GM12891 (cell line): Measurements from ENCODE around the gene RSPH6A.
"Not testable (repeated sequence)": the region's sequence is repeated elsewhere in the genome, so short reads cannot be mapped to it uniquely, and the experiment has no call there.

Experiments
- DNase-seq: peaks from one replicate; pipeline ENCODE4 v3.0.0; 2011; ENCODE audit warnings: low spot score; ENCODE audit not compliant: insufficient read length
- FAIRE-seq: peaks from 2 replicates; lab custom pipeline; 2011; peaks lifted over from hg19 to GRCh38; lab: Jason Lieb, UNC
- PAX5 ChIP-seq: IDR thresholded peaks from 2 replicates; pipeline ENCODE4 v1.6.1; 2011; ENCODE audit warnings: low read length, moderate library complexity, mild to moderate bottlenecking; ENCODE audit not compliant: insufficient read depth, severe bottlenecking
- POLR2A ChIP-seq: IDR thresholded peaks from 2 replicates; pipeline ENCODE4 v1.6.1; 2011; ENCODE audit warnings: low read depth, low read length, control low read depth
- POLR2AphosphoS5 ChIP-seq: IDR thresholded peaks from 2 replicates; pipeline ENCODE4 v1.6.1; 2011; ENCODE audit warnings: low read depth, low read length, control low read depth
- POU2F2 ChIP-seq: IDR thresholded peaks from 2 replicates; pipeline ENCODE4 v1.6.1; 2011; ENCODE audit warnings: low read depth, mild to moderate bottlenecking, control low read depth, low read length, moderate library complexity
- SPI1 ChIP-seq: IDR thresholded peaks from 2 replicates; pipeline ENCODE4 v1.6.1; 2011; ENCODE audit warnings: low read depth, low read length, control low read depth
- TAF1 ChIP-seq: IDR thresholded peaks from 2 replicates; pipeline ENCODE4 v1.6.1; 2011; ENCODE audit warnings: low read depth, low read length, control low read depth

RSPH6A gene

DNA sequence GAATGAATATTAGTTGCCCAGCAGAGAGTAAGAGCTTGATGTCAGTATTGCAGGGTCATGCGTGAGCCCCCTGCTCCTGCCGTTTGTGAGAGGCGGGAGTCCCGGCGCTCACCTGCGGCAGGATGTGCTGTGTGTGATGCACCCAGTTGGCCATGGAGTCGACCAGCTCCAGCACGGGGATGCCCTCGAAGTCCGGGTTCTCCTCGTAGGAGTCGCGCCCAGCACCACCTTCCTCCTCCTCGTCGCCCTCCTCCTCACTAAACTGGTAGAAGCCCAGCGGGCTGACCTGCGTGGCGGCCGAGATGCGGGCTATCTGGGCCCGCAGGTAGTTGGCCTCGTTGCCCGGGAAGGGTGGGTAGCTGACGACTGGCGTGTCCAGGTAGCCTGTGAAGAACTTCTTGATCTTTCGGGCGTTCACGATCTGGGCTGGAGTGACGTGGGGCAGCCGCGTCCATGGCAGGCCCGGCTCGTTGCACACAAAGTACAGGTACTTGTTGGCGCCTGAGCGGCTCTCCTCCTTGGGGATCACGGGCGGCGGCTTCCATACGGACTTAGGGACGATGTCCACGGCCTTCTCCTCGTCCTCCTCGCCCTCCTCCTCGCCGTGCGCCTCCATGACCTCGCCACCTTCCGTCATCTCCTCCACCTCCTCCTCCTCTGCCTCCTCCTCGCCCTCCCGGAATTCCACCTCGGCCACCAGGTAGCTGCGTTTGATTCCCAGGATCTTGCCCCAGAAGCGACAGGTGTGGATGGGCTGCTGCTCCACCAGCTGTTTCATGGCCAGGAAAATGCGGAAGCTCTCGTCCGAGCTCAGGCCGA, 10.8 kb downstream of the RSPH6A start:
- DNase-seq (no peak), FAIRE-seq (no peak)
- TF ChIP-seq POLR2AphosphoS5 (no peak), SPI1 (no peak), POLR2A (no peak), POU2F2 (no peak), TAF1 (no peak), PAX5 (no peak)

DNA sequence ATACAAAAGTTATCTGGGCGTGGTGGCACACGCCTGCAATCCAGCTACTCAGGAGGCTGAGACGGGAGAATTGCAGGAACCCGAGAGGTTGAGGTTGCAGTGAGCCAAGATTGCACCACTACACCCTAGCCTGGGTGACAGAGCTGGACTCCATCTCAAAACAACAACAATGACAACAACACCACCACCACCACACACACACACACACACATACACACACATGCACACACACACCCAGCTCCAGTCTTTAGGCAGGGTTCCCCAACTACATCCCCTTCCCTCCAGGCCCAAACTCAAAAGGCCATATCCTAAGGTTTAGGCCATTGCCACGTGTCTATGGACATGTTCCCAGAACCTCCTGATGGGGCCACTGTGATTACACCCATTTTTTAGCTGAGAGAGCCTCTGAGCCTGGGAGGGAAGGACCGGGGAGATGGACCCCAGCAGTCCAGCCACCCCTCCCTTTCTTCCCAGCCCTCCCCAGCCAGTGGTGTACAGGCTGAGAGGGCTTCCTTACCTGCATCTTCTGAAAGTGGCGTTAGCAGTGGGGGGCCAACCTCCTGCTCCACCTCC, 13.4 kb downstream of the RSPH6A start:
- DNase-seq (no peak), FAIRE-seq (peak; percentile 38)
- no peak for TF ChIP-seq POLR2AphosphoS5
- TF ChIP-seq SPI1 = no peak
- no peak for TF ChIP-seq POU2F2

DNA sequence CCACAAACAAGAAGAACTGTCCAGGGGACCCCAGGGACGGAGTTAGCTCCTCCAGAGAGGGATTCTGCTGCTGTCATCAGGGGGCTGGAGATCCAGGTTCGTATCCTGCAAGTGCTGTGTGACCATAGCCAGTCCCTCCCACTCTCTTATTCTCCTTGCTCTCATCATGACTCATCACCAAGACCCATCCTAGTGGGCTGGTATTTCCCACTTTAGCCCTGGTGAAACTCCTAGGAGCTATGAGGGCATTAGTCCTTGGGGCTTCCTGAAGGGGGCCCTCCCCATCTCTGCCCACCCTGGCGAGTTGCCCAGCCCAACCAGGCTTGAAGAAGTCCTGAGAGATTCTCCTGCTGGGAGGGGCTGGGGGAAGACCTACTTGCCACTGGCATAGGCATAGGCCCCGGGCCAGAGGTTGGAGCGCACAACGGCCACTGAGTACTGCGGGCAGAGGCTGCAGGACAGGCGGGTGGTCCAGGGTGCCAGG, 15.0 kb downstream of the RSPH6A start:
- peak; percentile 26 for FAIRE-seq
- no peak for DNase-seq
- TF ChIP-seq POLR2A = no peak
- TF ChIP-seq TAF1 = no peak
- no peak for TF ChIP-seq POLR2AphosphoS5
- no peak for TF ChIP-seq PAX5
- TF ChIP-seq POU2F2 = no peak
- TF ChIP-seq SPI1 = no peak

DNA sequence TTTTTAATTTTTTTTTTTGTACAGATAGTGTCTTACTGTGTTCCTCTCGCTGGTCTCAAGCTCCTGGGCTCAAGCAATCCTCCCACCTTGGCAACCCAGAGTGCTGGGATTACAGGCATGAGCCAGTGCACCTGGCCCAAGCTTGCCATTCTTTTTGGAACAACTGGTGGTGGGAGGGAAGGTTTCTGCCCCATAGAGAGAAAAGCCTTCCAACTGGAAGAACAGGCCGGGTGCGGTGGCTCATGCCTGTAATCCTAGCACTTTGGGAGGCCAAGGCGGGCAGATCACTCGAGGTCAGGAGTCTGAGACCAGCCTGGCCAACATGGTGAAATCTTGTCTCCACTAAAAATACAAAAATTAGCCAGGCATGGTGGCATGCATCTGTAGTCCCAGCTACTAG, 15.6 kb downstream of the RSPH6A start:
- not testable (repeated sequence) for DNase-seq, FAIRE-seq

DNA sequence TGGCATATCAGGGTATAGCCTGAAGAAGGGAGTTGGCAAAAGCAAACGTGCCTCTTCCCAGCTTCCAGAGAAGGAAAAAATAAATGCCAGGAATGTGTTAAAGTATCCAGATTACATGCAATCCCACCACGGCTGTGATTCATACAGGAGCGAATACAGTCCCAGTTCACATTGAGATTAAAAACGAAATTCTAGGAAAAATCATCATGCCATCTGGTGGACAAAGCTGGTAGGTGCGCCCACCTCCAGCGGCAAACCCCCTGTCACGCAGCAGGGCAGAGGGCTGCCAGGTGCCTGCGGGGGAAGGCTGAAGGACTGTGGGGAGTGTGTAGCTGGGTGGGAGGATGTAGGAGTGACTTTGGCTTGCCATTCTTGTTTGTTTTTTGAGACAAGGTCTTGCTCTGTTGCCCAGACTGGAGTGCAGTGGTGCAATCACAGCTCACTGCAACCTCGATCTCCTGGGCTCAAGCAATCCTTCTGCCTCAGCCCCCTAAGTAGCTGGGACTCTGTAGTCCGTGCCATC, 16.1 kb downstream of the RSPH6A start:
- FAIRE-seq (peak; percentile 95), DNase-seq (peak; percentile 81)
- TF ChIP-seq POLR2AphosphoS5 (no peak), POLR2A (no peak), PAX5 (no peak), SPI1 (no peak), TAF1 (no peak), POU2F2 (no peak)

DNA sequence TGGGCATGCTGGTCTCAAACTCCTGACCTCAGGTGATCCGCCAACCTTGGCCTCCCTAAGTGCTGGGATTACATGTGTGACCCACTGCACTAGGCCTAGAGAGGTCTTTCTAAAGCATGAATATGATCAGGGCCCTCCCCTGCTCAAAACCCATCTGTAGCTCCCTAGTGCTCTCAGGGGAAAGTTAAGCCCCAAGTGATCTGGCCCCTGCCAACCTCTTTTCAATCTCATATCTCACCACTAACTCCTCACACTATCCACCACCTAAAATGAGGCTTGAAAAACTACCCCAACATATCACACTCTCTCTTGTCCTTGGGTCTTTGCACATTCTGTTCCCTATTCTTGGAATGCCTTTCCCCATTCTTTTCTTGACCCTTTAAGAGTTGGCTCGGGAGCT, 20.5 kb downstream of the RSPH6A start:
- DNase-seq = no peak
- no peak for FAIRE-seq
- no peak for TF ChIP-seq POLR2AphosphoS5
- TF ChIP-seq PAX5 = no peak
- no peak for TF ChIP-seq POLR2A
- TF ChIP-seq POU2F2 = no peak
- no peak for TF ChIP-seq TAF1
- no peak for TF ChIP-seq SPI1

DNA sequence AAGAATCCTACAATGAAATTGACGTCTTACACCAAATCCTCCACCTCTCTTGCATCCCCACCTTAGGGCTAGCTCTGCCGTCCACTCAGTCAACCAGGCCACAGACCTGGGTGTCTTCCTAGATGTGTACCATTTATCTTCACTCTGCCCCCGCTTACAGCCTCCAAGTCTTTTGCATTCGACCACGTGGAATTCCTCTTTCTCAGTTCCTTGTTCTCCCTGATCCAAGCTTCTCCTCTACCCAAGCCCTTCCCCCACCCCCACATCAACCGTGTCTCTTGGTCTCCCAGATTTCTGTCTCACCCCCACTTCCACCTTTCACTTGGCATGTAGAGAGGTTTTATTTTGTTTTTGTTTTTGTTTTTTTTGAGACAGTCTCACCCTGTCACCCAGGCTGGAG, 21.2 kb downstream of the RSPH6A start:
- FAIRE-seq (no peak), DNase-seq (no peak)
- TF ChIP-seq POLR2A = no peak
- no peak for TF ChIP-seq POU2F2
- 0 out of 2 replicates have a peak, but pooled peaks have one; percentile 28 for TF ChIP-seq SPI1
- TF ChIP-seq TAF1 = no peak
- TF ChIP-seq PAX5 = no peak

DNA sequence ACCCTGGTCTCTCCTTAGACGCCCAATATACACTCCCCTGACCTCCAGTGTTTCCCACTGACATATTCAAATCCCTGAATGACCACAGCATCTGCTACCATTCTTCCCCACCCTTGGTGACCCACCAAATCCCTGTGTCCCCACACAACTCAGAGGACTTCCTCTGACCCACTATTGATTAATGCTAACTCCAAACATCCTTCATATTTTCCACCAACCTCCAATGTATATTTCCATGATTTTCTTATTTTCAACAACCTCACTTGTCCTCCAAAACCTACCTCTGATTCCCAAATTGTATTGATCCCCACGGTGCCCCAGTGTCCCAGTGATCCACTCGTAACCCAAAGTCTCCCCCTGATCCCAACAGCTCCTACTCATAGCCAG, 21.9 kb downstream of the RSPH6A start:
- no peak for FAIRE-seq
- TF ChIP-seq PAX5 = no peak
- TF ChIP-seq POLR2AphosphoS5 = no peak
- no peak for TF ChIP-seq SPI1
- TF ChIP-seq TAF1 = no peak
- no peak for TF ChIP-seq POU2F2
- TF ChIP-seq POLR2A = no peak

DNA sequence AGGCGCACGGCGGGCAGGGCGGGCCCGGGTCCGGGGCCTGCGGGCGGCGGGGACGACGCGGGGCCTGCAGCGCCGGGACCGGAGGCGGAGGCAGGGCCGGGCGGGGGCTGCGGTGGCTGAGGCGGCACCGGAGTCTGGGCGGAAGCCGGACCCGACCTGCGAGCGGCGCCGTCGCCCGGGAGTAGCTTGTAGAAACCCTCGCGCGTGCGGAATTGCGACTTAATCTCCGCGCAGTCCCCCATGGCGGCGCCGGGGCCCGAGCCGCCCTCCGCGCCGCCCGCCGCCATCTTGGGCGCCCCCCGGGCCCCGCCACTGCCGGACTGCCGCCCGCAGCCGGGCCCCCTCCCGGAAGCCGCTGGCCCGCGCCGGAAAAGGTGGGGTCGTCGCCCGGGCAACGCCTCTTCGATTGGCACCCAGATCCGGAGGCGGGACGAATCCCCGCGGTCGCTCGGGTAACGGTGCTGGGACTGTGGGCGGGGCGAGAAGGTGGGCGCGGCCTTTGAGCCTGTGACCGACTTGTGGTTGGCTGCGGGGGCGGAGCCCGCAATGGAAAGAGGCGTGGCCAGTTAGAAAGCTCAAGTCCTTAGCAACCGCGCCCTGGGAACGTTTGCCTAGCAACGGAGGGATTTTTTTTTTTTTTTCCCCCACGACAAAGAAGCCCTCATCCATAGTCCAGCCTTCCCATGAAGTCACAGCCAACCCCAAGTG, 22.5 kb downstream of the RSPH6A start, which contains the start of gene DMWD:
TSS of gene DMWD (minus strand) at position 376 of the 708 bp plus-strand sequence. CDS start at position 287, 89 bp downstream.
- FAIRE-seq = peak; percentile 99
- TF ChIP-seq POU2F2 (no peak), POLR2AphosphoS5 (peak; percentile 54; the same call in 1 of the 2 replicates), TAF1 (peak; percentile 60; the same call in 1 of the 2 replicates), POLR2A (peak; percentile 72), SPI1 (no peak), PAX5 (peak; percentile 4)
- peak; percentile 97 for DNase-seq

More for the DNA sequence above, 21.9 kb downstream of the RSPH6A start:
- no peak for DNase-seq
